ENCODE data around the gene LPAR2.
A peak's percentile ranks its signal among the peaks of the same experiment; 100 is the strongest.

Gene LPAR2

GRCh38 chr19:19651076-19651475 lies 23.1 kb upstream of the LPAR2 start:
- H3K9ac ChIP-seq (ENCODE audit: low read length) = no peak overlapping the region
- H3K27me3 ChIP-seq (ENCODE audit: control insufficient read depth in 1 of 2, insufficient read depth in 2 of 2, low read length in 2 of 2) = no peaks in the 10 kb centered on the region
- no peaks in the 10 kb centered on the region for H3K9me3 ChIP-seq (ENCODE audit: low read length)
- no peak overlapping the region for H3K4me3 ChIP-seq (ENCODE audit: low read depth in 1 of 2, low read length in 2 of 2)
- peaks cover 72% of the 10 kb centered on the region for H3K36me3 ChIP-seq (ENCODE audit: insufficient read depth, low read length)
- no peak overlapping the region for H3K27ac ChIP-seq (ENCODE audit: low read depth, low read length)
- H3K4me1 ChIP-seq (ENCODE audit: insufficient read depth, low read length) = no peaks in the 10 kb centered on the region

GRCh38 chr19:19650331-19650730 lies 22.3 kb upstream of the LPAR2 start:
- Histone ChIP-seq H3K36me3 (ENCODE audit: insufficient read depth, low read length) (peaks cover 64% of the 10 kb centered on the region), H3K4me1 (ENCODE audit: insufficient read depth, low read length) (no peaks in the 10 kb centered on the region), H3K27me3 (ENCODE audit: control insufficient read depth in 1 of 2, insufficient read depth in 2 of 2, low read length in 2 of 2) (no peaks in the 10 kb centered on the region), H3K4me3 (ENCODE audit: low read depth in 1 of 2, low read length in 2 of 2) (no peak overlapping the region), H3K9ac (ENCODE audit: low read length) (no peak overlapping the region), H3K9me3 (ENCODE audit: low read length) (no peaks in the 10 kb centered on the region), H3K27ac (ENCODE audit: low read depth, low read length) (no peak overlapping the region)

- H3K27ac ChIP-seq (ENCODE audit: low read depth, low read length) = no peak overlapping the region
- H3K4me3 ChIP-seq (ENCODE audit: low read depth in 1 of 2, low read length in 2 of 2) = no peak overlapping the region
- H3K27me3 ChIP-seq (ENCODE audit: control insufficient read depth in 1 of 2, insufficient read depth in 2 of 2, low read length in 2 of 2) = no peaks in the 10 kb centered on the region
- no peak overlapping the region for H3K9ac ChIP-seq (ENCODE audit: low read length)
- H3K4me1 ChIP-seq (ENCODE audit: insufficient read depth, low read length) = no peaks in the 10 kb centered on the region
- peaks cover 57% of the 10 kb centered on the region for H3K36me3 ChIP-seq (ENCODE audit: insufficient read depth, low read length)
- H3K9me3 ChIP-seq (ENCODE audit: low read length) = no peaks in the 10 kb centered on the region
These were observed 21.6 kb upstream of the LPAR2 start for GRCh38 chr19:19649580-19649995.

GRCh38 chr19:19649155-19649554 lies 21.1 kb upstream of the LPAR2 start:
- H3K9me3 ChIP-seq (ENCODE audit: low read length) = no peaks in the 10 kb centered on the region
- no peak overlapping the region for H3K4me3 ChIP-seq (ENCODE audit: low read depth in 1 of 2, low read length in 2 of 2)
- H3K27me3 ChIP-seq (ENCODE audit: control insufficient read depth in 1 of 2, insufficient read depth in 2 of 2, low read length in 2 of 2) = no peaks in the 10 kb centered on the region
- peaks cover 52% of the 10 kb centered on the region for H3K36me3 ChIP-seq (ENCODE audit: insufficient read depth, low read length)
- no peaks in the 10 kb centered on the region for H3K4me1 ChIP-seq (ENCODE audit: insufficient read depth, low read length)
- H3K27ac ChIP-seq (ENCODE audit: low read depth, low read length) = no peak overlapping the region
- H3K9ac ChIP-seq (ENCODE audit: low read length) = no peak overlapping the region

- Histone ChIP-seq H3K9me3 (ENCODE audit: low read length) (no peaks in the 10 kb centered on the region), H3K4me1 (ENCODE audit: insufficient read depth, low read length) (peaks cover 10% of the 10 kb centered on the region), H3K27me3 (ENCODE audit: control insufficient read depth in 1 of 2, insufficient read depth in 2 of 2, low read length in 2 of 2) (no peaks in the 10 kb centered on the region), H3K9ac (ENCODE audit: low read length) (no peak overlapping the region), H3K36me3 (ENCODE audit: insufficient read depth, low read length) (peaks cover 33% of the 10 kb centered on the region), H3K4me3 (ENCODE audit: low read depth in 1 of 2, low read length in 2 of 2) (no peak overlapping the region), H3K27ac (ENCODE audit: low read depth, low read length) (no peak overlapping the region)
These were observed 19.2 kb upstream of the LPAR2 start for GRCh38 chr19:19647037-19647835.

GRCh38 chr19:19645233-19645870 lies 17.3 kb upstream of the LPAR2 start:
- peaks cover 10% of the 10 kb centered on the region for H3K4me1 ChIP-seq (ENCODE audit: insufficient read depth, low read length)
- H3K9ac ChIP-seq (ENCODE audit: low read length) = no peak overlapping the region
- H3K27ac ChIP-seq (ENCODE audit: low read depth, low read length) = no peak overlapping the region
- no peaks in the 10 kb centered on the region for H3K27me3 ChIP-seq (ENCODE audit: control insufficient read depth in 1 of 2, insufficient read depth in 2 of 2, low read length in 2 of 2)
- no peak overlapping the region for H3K4me3 ChIP-seq (ENCODE audit: low read depth in 1 of 2, low read length in 2 of 2)
- peaks cover 14% of the 10 kb centered on the region for H3K36me3 ChIP-seq (ENCODE audit: insufficient read depth, low read length)
- no peaks in the 10 kb centered on the region for H3K9me3 ChIP-seq (ENCODE audit: low read length)

- H3K4me3 ChIP-seq (ENCODE audit: low read depth in 1 of 2, low read length in 2 of 2) = peak overlapping the region; percentile 70 to 98
These were observed 16.0 kb upstream of the LPAR2 start for GRCh38 chr19:19644054-19644388.

GRCh38 chr19:19643158-19644053 lies 15.4 kb upstream of the LPAR2 start, which contains the start of gene GMIP:
GMIP (minus strand) TSS chr19:19643657; CDS start chr19:19643529, 128 bp downstream.
- H3K36me3 ChIP-seq (ENCODE audit: insufficient read depth, low read length) = peaks cover 12% of the 10 kb centered on the region
- H3K27ac ChIP-seq (ENCODE audit: low read depth, low read length) = peak within 1 kb of the TSS; percentile 63
- no peak within 1 kb of the TSS for H3K9ac ChIP-seq (ENCODE audit: low read length)
- H3K9me3 ChIP-seq (ENCODE audit: low read length) = no peaks in the 10 kb centered on the region
- H3K27me3 ChIP-seq (ENCODE audit: control insufficient read depth in 1 of 2, insufficient read depth in 2 of 2, low read length in 2 of 2) = no peaks in the 10 kb centered on the region
- peak within 1 kb of the TSS; percentile 70 to 98 for H3K4me3 ChIP-seq (ENCODE audit: low read depth in 1 of 2, low read length in 2 of 2)
- peaks cover 10% of the 10 kb centered on the region for H3K4me1 ChIP-seq (ENCODE audit: insufficient read depth, low read length)

More at GRCh38 chr19:19644054-19644388, 16.0 kb upstream of the LPAR2 start:
- Histone ChIP-seq H3K27ac (ENCODE audit: low read depth, low read length) (no peak overlapping the region), H3K36me3 (ENCODE audit: insufficient read depth, low read length) (peaks cover 12% of the 10 kb centered on the region), H3K4me1 (ENCODE audit: insufficient read depth, low read length) (peaks cover 10% of the 10 kb centered on the region), H3K9me3 (ENCODE audit: low read length) (no peaks in the 10 kb centered on the region), H3K9ac (ENCODE audit: low read length) (no peak overlapping the region), H3K27me3 (ENCODE audit: control insufficient read depth in 1 of 2, insufficient read depth in 2 of 2, low read length in 2 of 2) (no peaks in the 10 kb centered on the region)

- Histone ChIP-seq H3K4me3 (ENCODE audit: low read depth in 1 of 2, low read length in 2 of 2) (peak overlapping the region; percentile 70 to 98), H3K27ac (ENCODE audit: low read depth, low read length) (peak overlapping the region; percentile 63), H3K9ac (ENCODE audit: low read length) (no peak overlapping the region), H3K36me3 (ENCODE audit: insufficient read depth, low read length) (peaks cover 11% of the 10 kb centered on the region), H3K9me3 (ENCODE audit: low read length) (no peaks in the 10 kb centered on the region), H3K27me3 (ENCODE audit: control insufficient read depth in 1 of 2, insufficient read depth in 2 of 2, low read length in 2 of 2) (no peaks in the 10 kb centered on the region), H3K4me1 (ENCODE audit: insufficient read depth, low read length) (peaks cover 10% of the 10 kb centered on the region)
These were observed 14.6 kb upstream of the LPAR2 start for GRCh38 chr19:19642506-19643157.

GRCh38 chr19:19637523-19638251 lies 9.7 kb upstream of the LPAR2 start:
- H3K27me3 ChIP-seq (ENCODE audit: control insufficient read depth in 1 of 2, insufficient read depth in 2 of 2, low read length in 2 of 2) = no peaks in the 10 kb centered on the region
- H3K4me1 ChIP-seq (ENCODE audit: insufficient read depth, low read length) = peaks cover 4% of the 10 kb centered on the region
- H3K36me3 ChIP-seq (ENCODE audit: insufficient read depth, low read length) = no peaks in the 10 kb centered on the region
- no peaks in the 10 kb centered on the region for H3K9me3 ChIP-seq (ENCODE audit: low read length)
- no peak overlapping the region for H3K9ac ChIP-seq (ENCODE audit: low read length)
- H3K4me3 ChIP-seq (ENCODE audit: low read depth in 1 of 2, low read length in 2 of 2) = no peak overlapping the region
- no peak overlapping the region for H3K27ac ChIP-seq (ENCODE audit: low read depth, low read length)

Measured in muscle layer of colon (tissue), 2 donors.